ENCODE measurements around the gene PRR11. TPM values are rescaled to one million over a fixed set of nuclear protein-coding genes. Genes with fewer than 3 reads are reported as not detected.

Gene PRR11
- total RNA-seq, 1 experiment from 2014 or later: 90.4 TPM

- TF ChIP-seq NR1H2 (CRISPR knock-in tag; IDR thresholded peaks at IDR 0.05) (no peak), E2F4 (CRISPR knock-in tag; IDR thresholded peaks at IDR 0.05; ENCODE audit: borderline replicate concordance, low read depth) (peak; percentile 67), STAT6 (CRISPR knock-in tag; conservative IDR thresholded peaks at IDR 0.05; ENCODE audit: low read depth) (no peak), NFATC4 (CRISPR knock-in tag; IDR thresholded peaks at IDR 0.05) (peak; percentile 18; the same call in 1 of the 2 replicates), NR3C1 (CRISPR knock-in tag; conservative IDR thresholded peaks at IDR 0.05; ENCODE audit: low read depth) (0 out of 2 replicates have a peak, but pooled peaks have one; percentile 86), E2F5 (CRISPR knock-in tag; IDR thresholded peaks at IDR 0.05) (peak; percentile 99), E2F1 (CRISPR knock-in tag; IDR thresholded peaks at IDR 0.05) (no peak), FOXP1 (CRISPR knock-in tag; IDR thresholded peaks at IDR 0.05; ENCODE audit: borderline replicate concordance) (0 out of 2 replicates have a peak, but pooled peaks have one; percentile 50), KAT7 (CRISPR knock-in tag; IDR thresholded peaks at IDR 0.05; ENCODE audit: borderline replicate concordance) (peak; percentile 50; the same call in 1 of the 2 replicates), AR (CRISPR knock-in tag; IDR thresholded peaks at IDR 0.05) (no peak; the same call in 1 of the 2 replicates), ZNF396 (CRISPR knock-in tag; IDR thresholded peaks at IDR 0.05; ENCODE audit: borderline replicate concordance) (no peak), ATF3 (CRISPR knock-in tag; conservative IDR thresholded peaks at IDR 0.05) (no peak), ZBTB43 (CRISPR knock-in tag; IDR thresholded peaks at IDR 0.05) (no peak; the same call in none of the 2 replicates), ZNF416 (CRISPR knock-in tag; IDR thresholded peaks at IDR 0.05) (peak; percentile 9; the same call in 1 of the 2 replicates), MAX (CRISPR knock-in tag; IDR thresholded peaks at IDR 0.05) (peak; percentile 93), RELA (CRISPR knock-in tag; IDR thresholded peaks at IDR 0.05; ENCODE audit: borderline replicate concordance) (peak; percentile 42; the same call in 1 of the 2 replicates), GTF2I (CRISPR knock-in tag; conservative IDR thresholded peaks at IDR 0.05) (no peak), NFYB (CRISPR knock-in tag; conservative IDR thresholded peaks at IDR 0.05; ENCODE audit: low read depth) (no peak), FOXK1 (CRISPR knock-in tag; IDR thresholded peaks at IDR 0.05) (peak; percentile 77), USF2 (CRISPR knock-in tag; IDR thresholded peaks at IDR 0.05) (peak; percentile 98), MXD4 (CRISPR knock-in tag; IDR thresholded peaks at IDR 0.05; ENCODE audit: borderline replicate concordance) (no peak), MYBL2 (CRISPR knock-in tag; IDR thresholded peaks at IDR 0.05) (peak; percentile 79; the same call in 1 of the 2 replicates), ELF4 (CRISPR knock-in tag; IDR thresholded peaks at IDR 0.05; ENCODE audit: low read depth) (no peak), CREM (CRISPR knock-in tag; IDR thresholded peaks at IDR 0.05) (no peak; the same call in 1 of the 2 replicates)
Measured at GRCh38 chr17:59106463-59107305, 48.9 kb upstream of the PRR11 start, which contains the start of gene TRIM37 (continued).
